GM21390 (cell line): ENCODE measurements around the gene LPCAT3.

ENCODE experiments used
- ATAC-seq: cut with Tn5 transposase; IDR thresholded peaks from one replicate; pipeline ENCODE4 v1.9.1; 2021; ENCODE audit not compliant: unreplicated experiment

Gene LPCAT3

GRCh38 chr12:7001921-7002591 is 16.2 kb downstream of the LPCAT3 start:
- no peak for ATAC-seq

- no peak for ATAC-seq
Measured at GRCh38 chr12:6998715-6999451, 19.4 kb downstream of the LPCAT3 start.

GRCh38 chr12:6996040-6996441 is 22.2 kb downstream of the LPCAT3 start:
- no peak for ATAC-seq

GRCh38 chr12:6987956-6988553 is 30.2 kb downstream of the LPCAT3 start:
- no peak for ATAC-seq

- ATAC-seq: no peak
Measured at GRCh38 chr12:6982532-6982931, 35.7 kb downstream of the LPCAT3 start.

GRCh38 chr12:6981152-6982052 is 36.9 kb downstream of the LPCAT3 start:
- no peak for ATAC-seq

- ATAC-seq: no peak
Measured at GRCh38 chr12:6980740-6981139, 37.5 kb downstream of the LPCAT3 start.

GRCh38 chr12:6980075-6980474 is 38.2 kb downstream of the LPCAT3 start:
- no peak for ATAC-seq

GRCh38 chr12:6979453-6979852 is 38.8 kb downstream of the LPCAT3 start:
- no peak for ATAC-seq

- ATAC-seq: no peak
Measured at GRCh38 chr12:6979021-6979420, 39.3 kb downstream of the LPCAT3 start.

GRCh38 chr12:6978611-6979011 is 39.7 kb downstream of the LPCAT3 start:
- no peak for ATAC-seq

- ATAC-seq: no peak
Measured at GRCh38 chr12:6978188-6978587, 40.1 kb downstream of the LPCAT3 start.

GRCh38 chr12:6977653-6978052 is 40.6 kb downstream of the LPCAT3 start:
- no peak for ATAC-seq

GRCh38 chr12:6975297-6976032 is 42.8 kb downstream of the LPCAT3 start:
- no peak for ATAC-seq

GRCh38 chr12:6974180-6974579 is 44.1 kb downstream of the LPCAT3 start:
- ATAC-seq: no peak

- no peak for ATAC-seq
Measured at GRCh38 chr12:6970096-6970527, 48.2 kb downstream of the LPCAT3 start.

- no peak for ATAC-seq
Measured at GRCh38 chr12:6968426-6968825, 49.9 kb downstream of the LPCAT3 start.

GRCh38 chr12:6967651-6968100 is 50.6 kb downstream of the LPCAT3 start:
- no peak for ATAC-seq

GRCh38 chr12:6966351-6966750 is 51.9 kb downstream of the LPCAT3 start:
- no peak for ATAC-seq

GRCh38 chr12:6965714-6966113 is 52.6 kb downstream of the LPCAT3 start:
- no peak for ATAC-seq
